Putamen (tissue), 1 donor: ENCODE results near the gene FBLN5.

Experiments used
- DNase-seq: peaks from one replicate; pipeline ENCODE4 v3.0.0-alpha.2; 2016; ENCODE audit warnings: low spot score

The FBLN5 gene

DNA sequence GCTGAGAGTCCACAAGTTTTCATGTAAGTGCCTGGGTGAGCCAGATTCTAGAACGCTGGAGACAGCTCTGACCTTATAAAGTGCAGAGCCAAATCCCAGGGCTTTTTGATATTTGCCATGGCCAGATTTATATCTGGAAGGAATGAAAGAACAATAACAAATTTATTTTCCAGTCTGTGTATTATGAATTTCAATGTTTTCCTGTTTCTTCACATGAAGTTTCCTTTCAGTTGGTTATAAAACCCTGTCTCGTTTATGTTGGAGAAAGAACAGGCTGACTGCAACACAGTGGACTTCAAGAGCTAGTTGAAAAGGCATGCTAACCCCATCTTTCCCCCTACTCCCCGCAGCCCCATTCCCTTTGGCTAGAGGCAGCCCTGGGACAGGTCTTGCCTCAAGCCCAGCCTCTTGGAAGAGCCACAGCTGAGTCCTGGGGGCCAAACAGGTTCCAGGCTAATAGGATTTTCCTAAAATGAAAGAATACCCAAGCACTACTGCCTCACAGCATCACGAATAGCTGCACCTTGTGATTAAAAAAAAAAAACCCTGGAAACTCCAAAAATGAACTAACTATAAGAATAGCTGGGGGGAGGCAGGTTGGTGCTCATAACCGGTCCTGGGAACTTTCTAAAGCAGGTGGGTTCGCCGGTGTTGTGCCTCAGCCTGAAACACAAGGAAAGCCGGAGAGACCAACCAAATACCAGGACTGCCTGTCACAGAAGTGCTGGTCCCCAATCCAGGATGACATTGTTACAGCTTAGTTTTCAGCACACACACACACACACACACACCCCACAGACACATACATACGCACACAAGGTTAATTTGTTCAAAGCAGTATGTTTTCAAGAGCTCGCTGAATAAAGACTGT lies 1.5 kb downstream of the FBLN5 start:
- DNase-seq, result no peak

DNA sequence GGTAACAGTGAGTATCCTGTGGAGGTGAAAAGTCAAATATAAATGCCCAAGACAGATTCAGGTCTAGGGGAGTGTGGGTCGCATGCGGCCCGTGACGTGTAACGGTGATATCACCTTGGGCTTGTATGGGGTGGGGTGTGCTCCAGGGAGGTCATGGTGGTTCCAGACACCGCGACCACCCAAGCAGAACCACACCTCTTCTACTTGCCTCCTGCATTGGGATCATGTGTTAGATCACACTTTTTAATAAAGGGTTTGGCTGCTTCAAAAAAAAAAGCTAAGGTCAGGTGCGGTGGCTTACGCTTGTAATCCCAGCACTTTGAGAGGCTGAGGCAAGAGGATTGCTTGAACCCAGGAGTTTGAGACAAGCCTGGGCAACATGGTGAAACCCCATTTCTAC lies 4.5 kb downstream of the FBLN5 start:
- DNase-seq, result no peak

DNA sequence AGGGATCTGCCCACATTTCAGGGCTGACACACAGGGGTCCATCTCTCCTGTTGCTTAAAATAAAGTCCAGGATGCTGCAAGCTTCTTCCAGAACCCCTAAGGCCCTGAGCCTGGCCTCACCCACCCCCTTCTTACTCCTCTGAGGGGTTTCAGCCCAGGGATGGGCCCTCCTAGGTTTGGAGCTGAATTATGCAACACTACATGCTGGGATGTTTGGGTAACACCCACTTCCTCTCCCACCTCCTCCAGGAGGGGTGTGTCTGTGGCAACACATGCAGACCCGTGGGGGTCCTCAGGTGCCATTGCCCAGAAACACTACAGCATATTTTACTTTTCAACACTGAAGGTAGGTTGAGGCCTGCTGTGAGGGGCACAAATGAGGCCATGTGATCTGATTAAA lies 5.4 kb downstream of the FBLN5 start:
- DNase-seq, result no peak

DNA sequence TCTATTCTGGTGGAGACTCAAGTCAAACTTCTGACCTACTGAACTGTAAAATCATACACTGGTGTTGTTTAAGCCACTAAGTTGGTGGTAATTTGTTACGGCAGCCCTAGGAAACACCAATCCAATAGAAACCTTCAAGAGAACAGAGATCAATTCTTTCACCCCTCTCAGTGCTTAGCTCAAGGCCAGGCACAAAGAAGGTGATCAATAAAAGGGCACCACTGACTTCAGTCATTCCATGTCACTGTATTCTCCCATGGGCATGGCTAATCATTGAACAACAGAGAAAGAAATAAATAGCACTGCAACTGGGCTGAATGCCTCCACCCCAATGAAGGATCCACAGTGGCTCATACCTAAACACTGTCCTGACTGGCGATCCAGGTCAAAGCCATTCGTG lies 7.3 kb downstream of the FBLN5 start:
- DNase-seq, result no peak

DNA sequence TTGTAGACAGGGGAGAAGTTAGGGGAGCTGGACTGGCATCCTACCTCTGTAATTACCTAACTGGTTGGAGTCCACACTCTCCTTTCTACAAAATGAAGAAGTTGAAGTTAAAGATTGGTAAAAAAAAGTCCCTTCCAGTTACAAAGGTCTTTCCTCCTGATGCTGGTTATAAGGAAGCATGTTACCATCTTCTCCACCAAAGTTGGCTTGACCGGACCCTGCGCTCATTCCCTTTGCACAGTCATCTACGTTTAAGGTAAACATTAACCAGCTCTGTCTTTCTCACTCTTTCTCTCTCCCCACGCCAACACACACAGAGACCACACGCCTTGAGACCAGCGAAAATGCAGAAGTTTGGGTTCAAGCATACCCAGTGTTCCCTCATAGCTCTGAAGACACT lies 11.9 kb downstream of the FBLN5 start:
- no peak for DNase-seq

DNA sequence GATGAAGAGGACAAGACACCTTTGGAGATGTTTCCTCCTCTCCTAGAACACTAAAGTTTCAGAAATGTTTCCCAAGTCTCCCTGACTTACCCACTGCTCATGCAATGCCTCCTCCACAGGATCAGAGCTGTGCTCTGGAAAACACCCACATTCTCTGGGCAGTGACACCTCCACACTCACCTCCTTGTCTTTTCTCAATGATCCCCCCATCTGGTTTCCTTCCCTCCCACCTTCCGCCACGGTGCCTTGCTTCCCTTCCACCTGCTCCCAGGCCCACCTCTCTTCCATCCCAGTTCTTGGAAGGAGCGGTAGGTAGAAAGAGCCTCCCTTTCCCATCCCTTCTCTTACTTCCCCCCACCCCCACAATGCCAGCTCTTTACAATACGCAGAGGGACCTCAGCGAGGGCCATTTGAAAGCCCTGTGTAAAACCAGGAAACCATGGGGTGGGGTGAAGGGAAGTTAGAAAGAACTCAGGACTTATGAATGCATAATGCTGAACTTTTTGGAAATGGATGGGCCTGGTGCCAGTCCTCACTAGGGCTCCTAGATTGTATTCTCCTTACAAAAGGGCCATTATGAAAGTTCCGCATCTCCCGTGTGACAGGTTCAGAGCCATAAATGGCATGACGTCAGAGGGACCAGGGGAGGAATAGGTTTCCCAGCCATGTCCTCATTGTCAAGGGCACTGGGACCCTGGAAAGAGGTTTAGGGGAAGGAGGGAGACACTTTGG lies 12.8 kb downstream of the FBLN5 start:
- no peak for DNase-seq

DNA sequence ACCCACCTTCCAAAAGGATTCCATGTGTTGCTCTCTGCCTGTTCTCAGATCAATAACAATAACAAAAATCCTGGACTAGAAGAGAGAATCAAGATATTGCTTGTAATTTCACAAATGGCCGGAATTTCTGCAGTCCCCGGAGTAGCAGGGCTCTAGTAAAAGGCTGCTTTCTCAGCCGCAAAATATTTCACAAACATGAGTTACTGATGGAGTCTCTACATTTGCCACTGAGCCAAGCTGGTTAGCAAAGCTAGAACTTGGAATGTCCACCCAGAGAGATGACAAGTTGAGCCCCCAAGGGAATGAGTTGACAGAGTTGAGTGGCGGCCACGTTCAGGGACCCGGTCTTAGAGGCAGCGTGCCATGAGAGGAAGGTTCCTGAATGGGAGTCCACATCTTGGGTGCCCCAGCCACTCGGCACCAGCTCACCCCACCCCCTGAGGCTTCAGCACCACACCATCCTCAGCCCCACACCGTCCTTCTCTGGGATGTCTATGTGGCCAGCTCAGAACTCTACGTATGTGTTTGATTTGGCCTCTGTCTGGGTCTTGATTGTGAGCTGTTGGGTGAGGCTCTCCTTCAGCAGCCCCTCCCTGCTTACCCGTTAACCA lies 15.9 kb downstream of the FBLN5 start:
- DNase-seq, result no peak

DNA sequence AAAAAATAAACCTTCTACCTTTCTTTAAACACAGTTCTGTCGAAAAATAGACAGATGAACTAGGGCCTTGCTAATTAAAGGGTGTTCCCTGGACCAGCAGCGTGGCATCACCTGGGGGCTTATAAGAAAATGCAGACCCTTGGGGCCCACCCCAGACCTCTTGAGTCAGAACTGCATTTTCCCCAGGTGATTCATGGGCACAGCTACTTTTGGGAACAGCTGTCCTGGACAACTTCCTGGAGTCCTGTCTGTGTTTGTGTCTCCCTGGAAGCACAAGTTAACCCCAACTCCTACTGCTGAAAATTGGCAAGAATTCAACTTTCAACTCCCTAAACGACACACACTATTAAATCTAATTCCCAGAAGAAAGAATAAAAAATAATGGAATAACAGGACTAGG lies 17.8 kb downstream of the FBLN5 start:
- DNase-seq, result no peak

DNA sequence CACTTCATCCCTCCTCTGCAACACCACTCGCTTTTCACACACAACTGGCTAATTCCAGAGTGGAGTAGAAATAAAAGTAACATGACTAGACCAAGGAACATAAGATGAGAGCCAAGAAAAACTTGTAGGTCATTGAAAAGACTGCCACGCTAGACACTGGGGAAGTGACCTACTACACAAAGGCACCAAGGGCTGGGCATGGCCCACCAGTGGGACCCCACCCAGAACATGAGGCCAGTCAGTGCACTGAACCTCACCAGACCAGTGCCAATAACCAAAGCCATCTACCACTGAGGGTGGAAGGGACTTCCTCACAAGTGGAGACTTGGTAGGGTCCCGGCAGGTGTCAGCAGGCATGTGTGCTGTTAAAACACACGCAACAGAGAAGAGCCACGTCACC lies 19.7 kb downstream of the FBLN5 start:
- DNase-seq, result no peak

DNA sequence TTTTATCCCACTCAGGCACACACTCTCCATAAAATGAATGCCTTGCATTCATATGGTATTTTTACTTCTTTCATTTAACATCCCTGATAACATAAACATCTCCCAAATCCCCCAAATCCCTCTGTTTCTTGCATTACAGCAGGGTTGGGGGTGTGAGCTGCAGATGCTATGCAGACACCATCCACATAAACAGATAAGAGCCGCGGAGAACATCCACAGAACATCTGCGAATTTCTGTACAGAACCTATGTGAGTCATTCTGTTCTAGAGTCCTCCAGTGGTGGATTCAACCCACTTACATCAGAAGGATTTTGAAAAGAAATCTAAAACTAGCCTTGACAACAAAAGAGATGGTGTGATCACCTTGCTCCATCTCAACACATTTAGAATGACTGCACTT lies 20.3 kb downstream of the FBLN5 start:
- no peak for DNase-seq

DNA sequence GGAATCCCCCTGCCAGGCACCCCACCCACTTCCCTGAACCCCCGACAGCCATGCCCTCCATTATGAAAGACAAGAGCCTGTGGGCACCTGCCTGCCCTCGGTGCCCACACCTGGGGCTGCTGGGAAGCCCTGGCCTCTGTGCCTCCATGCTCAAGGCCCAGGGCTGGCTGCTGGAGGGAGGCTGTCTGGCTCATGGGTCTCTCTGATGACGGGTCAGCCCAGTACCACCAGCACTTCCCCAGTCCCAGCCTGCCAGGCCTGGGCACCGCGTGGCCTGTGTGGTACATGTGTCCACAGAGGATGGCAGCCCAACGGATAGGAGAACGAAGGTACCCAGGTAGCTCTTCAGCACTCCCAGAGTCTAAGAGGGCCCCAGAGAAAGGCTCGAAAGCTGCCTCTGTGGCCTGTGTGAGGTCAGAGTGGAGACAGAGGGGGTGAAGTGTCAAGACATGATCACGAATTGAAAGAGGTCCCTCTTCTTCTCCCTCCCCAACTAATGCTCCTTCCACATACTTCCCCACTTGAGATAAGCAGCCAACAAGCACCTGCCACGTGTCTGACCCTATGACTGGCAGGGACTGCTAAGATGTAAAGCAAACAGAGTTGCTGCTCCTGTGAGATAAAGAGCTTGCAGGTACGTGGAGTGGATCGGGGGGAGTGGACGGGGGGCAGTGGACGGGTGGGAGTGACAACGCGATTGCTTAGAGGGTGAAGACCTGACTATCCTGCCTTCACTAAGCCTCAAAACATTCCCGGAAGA lies 21.2 kb downstream of the FBLN5 start:
- no peak for DNase-seq

DNA sequence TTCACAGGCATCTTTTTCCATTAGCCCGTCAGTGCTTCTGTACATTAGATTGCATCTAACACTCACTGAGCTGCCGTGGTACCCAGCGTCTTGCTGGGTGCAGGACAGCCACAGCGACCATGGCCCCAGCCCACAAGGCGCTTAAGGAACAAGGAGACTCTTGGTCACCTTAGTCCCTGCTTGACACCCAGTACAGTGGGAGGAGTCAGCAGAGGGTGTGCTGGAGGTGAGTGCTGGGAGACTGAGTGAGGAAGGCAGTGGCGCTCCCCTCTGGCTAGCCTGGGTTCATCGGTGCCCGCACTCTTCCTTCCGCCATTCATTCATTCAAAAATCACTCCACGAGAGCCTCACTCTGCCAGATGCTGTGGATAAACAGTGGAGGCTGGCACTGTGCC lies 21.8 kb downstream of the FBLN5 start:
- DNase-seq, result no peak

DNA sequence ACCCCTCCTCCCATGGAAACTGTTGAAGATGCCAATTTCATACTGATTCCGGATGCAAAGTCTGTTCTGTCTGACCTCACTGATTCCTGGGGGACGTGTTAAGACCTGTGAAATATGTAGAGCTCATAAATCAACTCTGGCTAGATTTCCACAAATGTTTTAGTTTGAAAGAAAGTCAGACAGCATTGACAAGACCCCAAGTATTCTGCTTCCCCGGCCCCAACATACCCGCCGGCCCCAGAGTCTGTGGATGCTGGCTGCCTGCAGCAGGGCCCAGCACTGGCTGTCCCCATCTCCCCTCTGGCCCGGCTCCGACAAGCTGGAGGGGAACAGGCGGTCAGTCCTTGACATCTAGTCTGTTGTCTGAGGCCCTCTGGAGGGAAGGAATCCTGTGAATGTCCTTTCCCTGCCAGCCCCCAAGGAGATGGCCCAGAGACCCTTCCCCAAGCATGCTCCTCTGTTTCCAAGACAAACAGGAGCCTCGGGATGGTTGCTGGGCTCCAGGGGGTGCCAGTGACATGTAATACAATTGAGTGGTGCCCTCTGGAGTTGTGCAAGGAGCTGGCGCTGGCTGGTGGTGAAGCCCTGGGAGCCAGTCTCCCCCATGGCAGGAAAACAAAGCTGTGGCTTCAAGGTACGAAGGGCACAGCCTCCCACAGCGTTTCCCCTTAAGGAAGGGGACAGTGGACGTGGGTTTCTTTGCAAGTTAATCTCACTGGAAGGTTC lies 22.3 kb downstream of the FBLN5 start:
- DNase-seq, result no peak

DNA sequence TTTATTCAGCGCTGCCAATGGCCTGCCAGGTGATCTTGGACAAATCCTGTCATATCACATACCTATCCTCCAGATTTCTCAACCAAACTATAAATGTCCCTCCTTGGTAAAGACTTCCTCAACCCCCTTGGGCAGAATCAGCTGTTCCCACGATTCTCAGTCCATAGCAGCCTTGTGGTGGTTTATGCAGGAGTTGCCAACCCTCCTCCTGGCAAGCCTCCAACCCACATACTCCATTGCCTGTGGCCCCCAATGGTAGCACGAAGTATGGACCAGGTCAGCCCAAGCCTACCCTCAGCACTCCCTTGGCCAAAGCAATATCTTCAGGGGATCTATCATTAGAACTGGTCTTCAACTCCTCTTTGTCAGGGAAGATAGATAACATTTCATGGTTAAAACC lies 27.0 kb downstream of the FBLN5 start:
- no peak for DNase-seq

DNA sequence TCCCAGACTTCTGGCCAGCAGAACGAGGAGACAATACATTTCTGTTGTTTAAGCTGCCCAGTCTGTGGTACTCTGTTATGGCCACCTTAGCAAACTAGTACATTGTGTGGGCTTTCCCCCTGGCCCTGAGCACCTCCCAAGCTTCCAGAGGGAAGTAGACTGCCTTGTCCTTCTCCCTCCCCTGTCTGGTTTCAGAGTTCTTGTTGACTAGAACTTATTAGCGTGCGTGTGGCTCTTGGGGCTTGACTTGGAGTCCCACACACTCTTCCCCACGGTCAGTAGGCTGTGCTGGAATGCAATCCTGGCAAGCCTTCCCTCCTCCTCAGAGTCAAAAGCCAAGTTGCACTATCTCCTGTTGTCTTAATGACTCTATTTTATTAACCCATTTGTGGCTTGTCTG lies 27.7 kb downstream of the FBLN5 start:
- DNase-seq, result no peak

DNA sequence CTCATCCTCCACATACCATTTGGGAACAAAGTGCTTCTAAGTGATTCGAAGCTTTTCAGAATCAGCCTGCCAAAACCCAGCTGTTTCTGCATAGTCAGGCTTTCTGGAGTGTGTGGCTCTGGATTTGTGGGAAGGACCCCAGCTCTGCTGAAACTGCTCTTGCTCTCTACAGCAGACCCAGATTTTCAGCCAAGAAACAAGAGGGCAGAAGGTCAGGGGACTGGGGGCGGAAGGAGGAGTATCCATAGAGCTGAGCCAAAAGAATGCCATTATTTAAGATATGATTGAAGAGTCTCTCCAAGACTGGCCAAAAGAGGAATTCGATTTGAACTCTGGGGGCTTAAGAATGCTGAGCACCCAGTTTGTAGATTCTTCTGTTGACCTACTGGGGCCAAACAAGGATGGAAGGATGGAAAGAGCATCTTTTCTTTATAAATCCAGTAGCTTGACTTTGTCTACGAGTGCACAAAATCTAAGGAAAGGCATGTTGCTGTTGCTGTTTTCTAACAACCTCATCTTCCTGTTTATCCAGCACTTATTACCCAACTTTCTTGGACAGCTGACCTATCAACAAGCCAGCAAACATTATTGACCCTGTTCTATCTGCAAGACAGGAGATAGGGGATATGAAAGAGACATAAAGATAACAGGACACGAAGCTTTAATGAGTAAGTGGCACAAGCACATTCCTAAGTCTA lies 29.2 kb downstream of the FBLN5 start:
- no peak for DNase-seq

DNA sequence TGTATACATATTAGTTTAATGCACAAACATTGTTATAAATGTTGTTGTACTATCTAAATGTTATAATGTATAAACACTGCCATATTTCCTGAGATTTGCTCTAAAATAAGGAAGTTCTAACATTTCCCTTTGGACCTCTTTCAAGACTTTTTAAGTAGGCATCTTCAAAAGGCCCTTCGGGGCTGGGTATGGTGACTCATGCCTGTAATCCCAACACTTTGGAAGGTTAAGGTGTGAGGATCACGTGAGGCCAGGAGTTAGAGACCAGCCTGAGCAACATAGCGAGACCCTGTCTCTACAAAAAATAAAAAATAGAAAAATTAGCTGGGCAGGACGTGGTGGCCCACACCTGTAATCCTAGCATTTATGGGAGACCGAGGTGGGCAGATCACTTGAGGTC lies 35.5 kb downstream of the FBLN5 start:
- no peak for DNase-seq

DNA sequence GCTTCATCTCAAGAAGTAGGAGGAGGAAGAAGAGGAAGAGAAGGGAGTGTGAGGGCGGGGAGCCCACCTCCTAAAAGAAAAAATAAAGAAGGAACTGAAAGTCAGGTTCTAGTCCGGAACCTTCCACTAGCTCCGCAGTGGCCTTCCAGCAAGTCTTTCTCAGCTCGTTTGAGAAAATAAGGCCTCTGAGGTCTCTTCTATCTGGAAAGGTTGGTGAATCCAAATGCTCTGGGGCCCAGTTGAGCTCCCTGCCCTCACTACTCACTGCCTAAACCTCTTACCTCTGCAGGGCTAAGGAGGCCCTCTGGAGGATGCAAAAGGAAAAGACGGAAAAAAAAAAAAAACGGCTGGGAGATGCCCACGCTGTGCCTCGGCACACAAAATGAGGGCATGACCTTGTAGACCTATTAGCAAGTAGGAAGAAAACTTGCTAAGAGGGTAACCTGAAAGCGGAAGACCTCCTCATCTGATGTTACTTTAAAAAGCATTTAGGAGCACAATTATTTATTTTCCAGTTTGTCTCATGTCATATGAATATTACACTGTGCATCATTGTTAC lies 35.9 kb downstream of the FBLN5 start:
- peak; percentile 59 for DNase-seq

DNA sequence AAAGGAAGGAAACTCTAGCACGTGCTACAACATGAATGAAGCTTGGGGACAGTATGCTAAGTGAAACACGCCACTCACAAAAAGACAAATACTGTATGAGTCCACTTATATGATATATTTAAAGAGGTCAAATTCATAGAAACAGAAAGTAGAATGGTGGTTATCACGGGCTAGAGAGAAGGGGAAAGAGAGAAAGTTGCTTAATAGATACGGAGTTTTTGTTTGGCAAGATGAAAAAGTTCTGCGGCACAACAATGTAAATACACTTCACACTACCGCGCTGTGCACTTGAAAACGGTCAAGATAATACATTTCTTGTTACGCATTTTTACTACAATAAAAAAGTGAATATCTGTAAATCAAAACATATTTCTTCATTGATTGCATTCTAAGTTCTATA lies 37.3 kb downstream of the FBLN5 start:
- DNase-seq, result no peak

DNA sequence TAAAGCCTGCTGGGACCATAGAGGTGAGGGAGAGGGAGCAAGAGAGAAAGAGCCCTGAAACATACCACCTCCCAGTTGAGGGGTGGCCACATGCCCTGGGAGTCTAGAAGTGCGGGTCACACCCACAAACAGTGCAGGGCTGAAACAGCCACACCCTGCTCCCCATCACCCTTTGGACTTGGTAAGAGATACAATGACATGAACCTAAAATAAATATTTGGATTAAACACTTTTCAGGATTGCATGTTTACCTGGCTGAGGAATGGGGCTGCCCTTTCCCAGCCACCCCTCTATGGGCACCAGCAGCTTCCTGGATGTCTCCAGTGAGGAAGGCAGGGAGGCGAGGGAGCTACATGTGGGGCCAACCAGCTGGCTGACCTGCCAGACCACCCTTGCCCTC lies 41.1 kb downstream of the FBLN5 start:
- no peak for DNase-seq
